SW480 (cell line): ENCODE measurements around the gene MAGI1.
A peak's percentile ranks its signal among the peaks of the same experiment; 100 is the strongest.
"Not testable (repeated sequence)": the region's sequence is repeated elsewhere in the genome, so short reads cannot be mapped to it uniquely, and the experiment has no call there.

Experiments used
- DNase-seq: peaks from one replicate; pipeline ENCODE4 v3.0.0-alpha.2; 2016; ENCODE audit warnings: low spot score

MAGI1 gene

DNA sequence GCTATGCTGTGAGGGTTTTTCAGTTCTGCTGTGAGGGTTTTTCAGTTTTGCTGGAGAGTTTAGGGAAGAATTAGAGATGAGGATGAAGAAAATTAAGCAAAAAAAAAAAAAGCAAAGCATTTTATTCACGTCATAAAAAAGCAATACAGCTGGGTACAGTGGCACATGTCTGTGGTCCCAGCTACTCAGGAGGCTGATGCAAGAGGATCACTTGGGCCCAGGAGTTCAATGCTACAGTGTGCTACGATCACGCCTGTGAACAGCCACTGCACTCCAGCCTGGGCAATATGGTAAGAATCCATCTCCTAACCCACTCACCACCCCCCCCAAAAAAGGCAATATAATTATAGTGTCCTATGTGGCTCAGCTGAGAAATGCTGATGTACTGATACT is 162.7 kb downstream of the MAGI1 start:
- no peak for DNase-seq

DNA sequence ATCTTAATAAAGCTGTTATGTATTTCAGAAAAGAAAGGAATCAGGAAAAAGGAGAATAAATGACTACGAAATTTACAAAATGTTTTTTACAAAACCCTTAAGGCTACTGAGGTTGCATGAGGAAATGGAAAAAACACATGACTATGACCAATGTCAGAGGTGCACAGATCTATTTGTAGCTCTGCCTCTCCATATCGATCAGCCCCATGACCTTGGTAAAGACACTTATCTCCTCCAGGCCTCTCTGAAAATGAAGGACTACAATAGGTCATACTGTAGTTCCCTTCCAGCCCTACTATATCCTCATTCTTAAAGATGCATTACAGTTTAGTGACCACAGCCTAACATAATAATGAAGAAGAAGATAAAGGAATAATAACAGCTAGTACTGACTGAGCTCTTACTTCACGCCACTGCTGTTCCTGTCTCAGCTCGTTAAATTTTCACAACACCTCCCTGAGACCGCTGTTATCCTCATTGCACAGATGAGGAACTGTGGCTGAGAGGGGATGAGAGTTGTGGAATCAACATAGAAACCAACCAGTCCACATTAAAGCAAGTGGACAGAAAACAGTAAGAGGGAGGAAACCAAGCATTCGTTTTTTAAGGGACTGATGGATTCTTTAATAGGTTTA is 163.2 kb downstream of the MAGI1 start:
- DNase-seq, result no peak

DNA sequence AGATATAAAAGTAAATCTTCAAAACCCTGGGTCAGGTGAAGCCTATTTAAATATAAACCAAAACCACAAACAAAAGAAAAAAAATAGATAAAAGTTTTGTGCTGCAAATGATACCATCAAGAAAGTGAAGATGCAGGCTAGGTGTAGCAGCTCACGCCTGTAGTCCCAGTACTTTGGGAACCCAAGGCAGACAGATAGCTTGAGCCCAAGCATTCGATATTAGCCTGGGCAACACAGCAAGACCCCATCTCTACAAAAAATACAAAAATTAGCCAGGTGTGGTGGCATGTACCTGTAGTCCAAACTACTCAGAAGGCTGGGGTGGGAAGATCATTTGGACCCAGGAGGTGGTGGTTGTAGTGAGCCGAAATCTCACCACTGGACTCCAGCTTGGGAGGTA is 164.8 kb downstream of the MAGI1 start:
- DNase-seq, result no peak

DNA sequence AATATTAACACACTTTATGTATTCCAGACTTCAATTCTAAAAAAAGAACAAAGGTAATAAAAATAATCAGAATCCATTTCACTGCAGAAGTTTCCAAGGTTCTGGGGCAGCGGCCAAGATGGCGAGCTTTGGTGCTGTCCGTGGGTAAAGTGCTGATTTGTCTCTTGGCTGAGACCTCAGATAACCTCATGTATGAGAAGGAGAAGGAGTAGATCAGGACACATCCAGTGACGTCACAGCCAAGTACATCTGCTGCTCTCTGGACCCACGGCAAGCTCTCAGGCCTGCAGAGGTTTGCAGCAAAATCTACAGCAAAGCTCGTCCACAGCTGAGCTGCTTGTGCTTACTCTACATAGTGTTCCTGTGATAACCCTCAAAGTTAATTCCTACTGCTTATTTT is 165.7 kb downstream of the MAGI1 start:
- DNase-seq, result no peak

DNA sequence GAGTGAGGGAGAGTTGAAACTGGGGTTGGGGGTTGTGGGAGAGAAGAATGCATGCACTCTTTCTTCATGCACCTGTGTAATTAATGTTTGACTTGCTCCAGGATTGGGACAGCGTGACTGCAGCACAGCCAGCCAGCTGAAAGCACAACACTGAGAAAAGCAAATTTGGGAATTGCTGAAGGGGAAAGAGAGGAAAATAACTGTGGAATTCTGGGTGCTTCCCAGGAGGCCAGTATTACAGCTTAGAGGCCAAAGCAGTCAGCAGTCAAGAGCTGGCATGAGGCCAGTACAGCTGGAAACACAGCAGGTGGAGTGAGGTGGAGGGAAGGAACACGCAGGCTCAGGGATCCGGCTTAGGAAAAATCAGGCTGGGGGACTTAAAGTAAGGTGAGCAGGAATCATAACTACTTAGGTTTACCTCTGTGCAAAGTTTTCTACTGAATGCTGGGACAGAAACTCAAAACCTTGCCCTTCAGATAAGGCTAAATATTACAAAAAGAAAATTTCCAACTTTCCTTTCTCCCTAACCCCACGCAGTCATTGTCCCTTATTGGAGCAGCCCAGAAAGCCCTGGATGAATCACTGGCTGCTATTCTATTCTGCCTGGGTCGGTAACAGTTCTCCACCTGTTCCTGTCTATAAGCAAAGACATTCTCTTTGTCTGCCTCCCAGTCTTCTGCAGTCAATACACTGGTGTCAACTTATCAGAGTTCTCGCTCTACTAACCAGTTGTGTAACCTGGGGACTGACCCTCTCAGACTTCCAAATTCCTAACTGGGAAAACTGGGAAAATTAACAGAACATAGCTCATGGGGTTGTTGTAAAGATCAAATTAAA is 167.2 kb downstream of the MAGI1 start:
- DNase-seq, result no peak

DNA sequence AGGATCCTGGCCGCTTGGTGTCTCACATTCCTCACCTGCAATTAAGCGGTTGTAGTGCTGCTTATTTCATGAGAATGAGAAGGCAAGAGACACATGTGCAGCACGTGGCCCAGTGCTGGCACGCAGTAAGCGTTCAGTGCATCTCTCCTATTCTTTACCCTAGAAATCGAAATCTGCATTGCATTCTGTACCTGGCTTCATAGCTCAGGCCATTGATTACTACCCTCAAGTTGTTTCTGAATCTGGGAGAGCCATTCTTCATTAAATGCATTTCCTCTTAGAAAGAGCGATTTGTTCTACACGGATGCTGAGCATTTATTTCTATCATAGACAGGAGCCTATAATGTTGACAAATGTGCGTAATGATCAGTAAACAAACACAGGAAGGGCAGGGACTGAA is 168.9 kb downstream of the MAGI1 start:
- no peak for DNase-seq

DNA sequence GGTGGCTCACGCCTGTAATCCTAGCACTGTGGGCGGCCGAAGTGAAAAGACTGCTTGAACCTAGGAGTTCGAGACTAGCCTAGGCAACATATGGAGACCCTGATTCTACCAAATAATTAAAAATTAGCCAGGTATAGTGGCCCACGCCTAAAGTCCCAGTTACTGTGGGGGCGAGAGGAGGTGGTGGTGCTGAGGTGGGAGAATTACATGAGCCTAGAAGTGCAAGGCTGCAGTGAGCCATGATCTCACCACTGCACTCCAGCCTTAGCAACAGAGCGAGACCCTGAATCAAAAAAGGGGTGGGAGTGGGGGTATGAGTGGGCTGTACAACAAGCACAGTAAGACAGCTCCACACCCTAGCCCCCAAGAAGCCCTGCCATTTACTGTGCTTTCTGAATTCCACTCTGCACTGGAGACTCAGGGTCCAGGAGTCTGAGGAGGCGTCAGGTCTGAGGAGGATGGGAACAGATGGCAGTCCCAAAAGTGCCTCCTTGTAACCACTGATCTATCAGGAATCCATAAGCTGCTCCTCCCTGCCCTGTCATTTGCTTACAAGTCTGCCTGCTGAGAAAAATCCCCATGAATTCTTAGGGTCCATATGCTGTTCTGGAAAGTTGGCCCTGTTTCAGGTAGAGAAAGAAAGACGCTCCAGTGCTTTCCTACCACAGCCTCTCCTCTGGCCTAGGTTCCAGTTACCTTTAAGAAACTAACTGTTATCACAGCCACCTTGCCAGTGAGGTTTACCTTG is 171.1 kb downstream of the MAGI1 start:
- no peak for DNase-seq

DNA sequence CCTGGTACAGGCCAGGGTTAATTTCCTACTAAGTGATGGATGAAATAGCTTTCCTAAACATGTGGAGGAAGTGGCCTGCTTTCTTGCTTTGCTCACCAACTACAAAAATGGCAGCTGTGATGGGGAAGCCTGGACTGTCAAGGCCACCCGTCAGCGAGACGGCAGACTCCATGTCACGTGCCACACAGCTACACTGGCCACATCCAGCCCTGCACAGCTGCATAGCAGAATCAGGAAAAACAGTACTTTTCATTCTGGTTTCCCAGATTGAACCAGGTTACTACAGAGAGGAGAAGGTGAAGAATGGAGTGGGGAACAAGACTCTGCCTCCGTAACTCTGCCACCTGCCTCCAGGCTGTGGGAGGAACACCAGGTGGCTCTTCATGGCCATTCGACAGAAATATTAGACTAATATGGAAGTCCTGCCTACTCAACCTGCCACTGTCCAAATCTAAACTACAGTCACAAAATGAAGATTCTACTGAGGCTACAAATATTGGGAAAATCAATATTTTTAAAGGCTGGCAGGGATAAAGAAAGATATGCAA is 174.3 kb downstream of the MAGI1 start:
- no peak for DNase-seq

DNA sequence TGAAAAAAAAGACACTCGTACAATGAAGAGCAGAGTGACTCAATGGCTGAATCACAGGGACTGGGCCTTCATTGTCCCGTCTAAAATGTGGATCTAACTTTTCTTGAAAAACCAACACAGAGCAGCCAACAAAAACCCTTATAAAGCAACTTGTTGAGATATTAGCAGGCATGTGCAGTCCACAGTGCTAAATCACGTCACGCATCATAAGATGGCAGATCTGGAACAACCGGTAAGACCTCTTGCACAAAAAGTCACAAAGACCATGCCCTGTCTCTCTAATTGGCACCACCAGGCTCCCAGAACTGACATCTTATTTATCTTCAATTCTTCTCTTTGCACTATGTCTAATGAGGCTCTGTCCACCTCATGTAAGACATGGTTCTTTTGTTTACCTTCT is 177.0 kb downstream of the MAGI1 start:
- no peak for DNase-seq

DNA sequence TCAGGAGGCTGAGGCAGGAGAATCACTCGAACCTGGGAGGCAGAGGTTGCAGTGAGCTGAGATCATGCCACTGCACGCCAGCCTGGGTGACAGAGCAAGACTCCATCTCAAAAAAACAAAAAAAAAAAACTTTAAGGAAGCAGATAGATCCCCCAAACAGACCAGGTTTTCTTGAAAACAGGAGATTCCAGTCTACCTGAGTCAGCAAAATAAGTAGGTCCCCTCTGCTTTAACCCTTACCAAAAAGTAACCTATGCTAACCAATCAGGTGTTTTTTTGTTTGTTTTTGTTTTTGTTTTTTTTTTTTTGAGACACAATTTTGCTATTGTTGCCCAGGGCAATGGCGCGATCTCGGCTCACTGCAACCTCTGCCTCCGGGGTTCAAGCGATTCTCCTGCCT is 179.1 kb downstream of the MAGI1 start:
- DNase-seq, result not testable (repeated sequence)

DNA sequence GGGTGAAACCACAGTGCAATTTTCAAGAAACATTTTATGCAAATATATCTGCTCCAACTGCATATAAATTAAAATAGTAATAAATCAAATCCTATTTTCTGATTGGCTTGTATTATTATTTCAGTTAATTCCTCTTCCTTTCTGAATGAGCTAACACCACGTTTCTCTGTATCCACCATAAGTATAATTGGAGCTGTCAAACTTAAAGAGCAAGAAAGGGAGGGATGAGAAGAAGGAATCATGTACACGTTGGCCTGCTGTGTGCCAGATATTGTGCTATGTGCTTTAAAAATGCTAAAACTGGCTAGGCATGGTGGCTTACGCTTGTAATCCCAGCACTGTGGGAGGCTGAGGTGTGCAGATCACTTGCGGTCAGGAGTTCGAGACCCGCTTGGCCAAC is 180.0 kb downstream of the MAGI1 start:
- no peak for DNase-seq

DNA sequence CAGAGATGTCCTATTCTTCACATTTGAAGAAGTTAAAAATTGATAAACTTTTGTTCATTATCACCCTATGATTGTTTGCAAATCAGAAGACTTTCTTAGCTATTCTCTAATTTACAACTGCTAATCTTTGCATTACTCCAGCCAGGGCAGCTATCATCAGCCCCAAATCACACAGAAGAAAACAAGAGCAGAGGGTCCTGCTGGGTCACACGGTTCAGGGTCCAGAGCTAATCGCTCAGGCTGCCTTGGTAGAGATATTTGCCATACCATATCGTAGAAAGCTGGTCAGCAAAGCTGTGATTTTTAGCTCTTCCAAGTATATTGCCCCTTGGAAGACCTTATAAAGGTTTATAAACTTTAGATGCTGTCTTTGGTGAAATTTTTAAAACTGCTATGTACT is 181.4 kb downstream of the MAGI1 start:
- no peak for DNase-seq

DNA sequence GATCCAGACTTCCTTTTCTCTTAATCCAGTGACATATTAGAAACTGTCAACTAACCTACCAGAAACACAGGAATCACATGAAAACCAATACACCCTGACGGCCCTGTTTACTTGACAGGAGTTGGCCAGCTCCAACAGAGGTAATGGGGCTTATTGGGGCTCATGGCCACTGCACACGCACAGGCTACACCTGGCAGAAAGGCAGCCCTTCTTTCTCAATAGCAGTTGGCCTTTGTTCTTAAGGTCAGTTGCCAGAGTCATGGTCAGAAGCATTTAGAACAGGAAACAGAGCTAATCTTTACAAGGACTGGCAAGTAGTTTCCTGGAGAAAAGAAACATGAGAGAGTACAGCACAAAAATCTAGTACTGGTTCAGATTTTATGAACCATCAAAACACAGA is 181.8 kb downstream of the MAGI1 start:
- DNase-seq, result no peak

DNA sequence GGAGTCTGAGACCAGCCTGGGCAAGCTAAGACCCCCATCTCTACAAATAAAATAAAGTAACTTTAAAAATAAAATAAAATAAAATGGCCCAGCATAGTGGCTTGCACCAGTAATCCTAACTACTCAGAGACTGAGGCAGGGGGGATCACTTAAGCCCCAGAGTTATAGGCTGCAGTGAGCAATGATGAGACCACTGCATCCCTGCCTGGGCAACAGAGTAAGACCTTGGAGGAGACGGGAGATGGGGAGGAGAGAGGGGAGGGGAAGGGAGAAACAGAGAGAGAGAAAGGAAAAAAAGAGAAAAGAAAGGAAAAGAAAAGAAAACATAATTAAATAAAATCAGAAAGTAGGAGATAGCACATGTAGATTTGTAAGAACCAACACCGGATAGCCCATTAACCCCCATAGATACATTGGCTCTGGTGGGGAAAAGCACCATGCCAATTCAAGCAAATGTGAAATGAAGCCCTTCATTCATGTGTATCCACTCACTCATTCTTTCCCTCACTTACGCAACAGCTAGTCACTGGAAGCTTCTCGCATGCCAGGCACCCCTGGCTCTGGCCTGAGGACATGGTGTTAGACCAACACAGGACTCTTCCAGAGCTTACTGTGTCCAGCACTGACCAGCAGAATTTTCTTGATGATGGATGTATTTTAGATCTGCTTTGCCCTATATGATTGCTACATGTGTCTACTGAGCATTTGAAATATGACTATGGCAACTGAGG is 183.2 kb downstream of the MAGI1 start:
- DNase-seq, result no peak

DNA sequence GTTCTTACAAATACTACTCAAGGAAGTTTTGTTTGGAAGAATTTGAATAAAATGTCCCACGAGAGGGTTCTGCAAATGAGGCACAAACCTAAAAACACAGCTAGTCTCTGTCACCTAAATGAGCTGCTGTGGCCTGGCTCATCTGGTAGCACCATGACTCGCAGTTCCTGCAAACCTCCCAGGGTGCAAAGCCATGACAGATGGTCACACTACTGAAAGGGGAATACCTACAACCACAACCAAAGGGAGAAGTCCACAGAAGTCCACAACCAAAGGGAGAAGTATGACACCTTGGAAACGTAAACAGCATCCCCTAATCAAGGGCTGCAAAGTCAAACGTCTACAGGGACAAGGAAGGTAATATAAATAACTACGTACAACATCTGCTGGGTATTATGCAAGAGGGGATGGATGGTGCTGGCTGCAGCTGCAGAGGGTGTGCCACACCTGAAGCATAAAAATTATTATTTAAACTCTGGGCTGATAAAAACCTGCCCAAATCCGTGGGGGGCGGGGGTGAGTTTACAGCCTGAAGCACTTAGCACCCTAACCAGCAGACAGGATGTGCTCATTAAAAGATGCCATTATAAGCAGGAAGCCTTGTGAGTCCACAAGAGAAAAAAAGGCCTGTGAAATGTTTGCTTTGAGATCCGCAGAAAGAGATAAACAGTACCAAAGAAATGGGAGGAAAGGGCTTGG is 184.0 kb downstream of the MAGI1 start:
- peak; percentile 60 for DNase-seq

DNA sequence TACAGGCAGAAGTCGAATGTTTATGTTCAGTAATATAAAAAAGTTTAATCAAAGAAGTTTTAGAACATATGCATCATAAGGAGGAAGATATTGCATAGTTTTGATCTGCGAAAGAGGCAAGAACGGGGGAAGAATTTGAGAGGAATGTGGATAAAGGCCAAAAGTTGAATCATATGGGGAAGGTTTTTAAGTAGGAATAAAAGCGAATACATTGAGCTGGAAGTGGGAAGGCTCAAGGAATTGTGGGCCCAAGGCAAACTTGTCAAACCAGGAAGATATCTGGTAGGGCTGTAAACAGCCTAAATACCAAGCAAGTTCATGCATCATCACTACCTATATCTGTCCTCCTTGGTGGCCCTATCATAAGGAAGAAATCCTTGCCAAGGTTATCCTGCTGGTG is 186.9 kb downstream of the MAGI1 start:
- DNase-seq, result no peak

DNA sequence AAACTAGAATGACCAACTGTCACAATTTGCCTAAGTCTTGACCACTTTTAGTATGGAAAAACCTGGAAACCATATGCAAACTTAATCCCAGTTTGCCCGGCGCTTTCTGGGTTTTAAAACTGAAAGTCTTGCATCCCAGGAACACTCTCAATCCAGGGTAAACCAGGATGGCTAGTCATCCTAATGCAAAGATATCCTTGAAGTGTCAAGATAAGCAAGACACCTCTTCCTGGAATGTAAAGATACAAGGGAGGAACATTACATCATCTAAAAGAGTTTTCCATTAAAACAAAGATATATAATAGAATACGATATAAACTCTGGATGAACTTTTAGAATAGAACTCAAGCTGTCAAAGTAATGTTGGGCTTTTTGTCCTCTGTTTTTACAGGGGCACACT is 188.5 kb downstream of the MAGI1 start:
- DNase-seq, result no peak

DNA sequence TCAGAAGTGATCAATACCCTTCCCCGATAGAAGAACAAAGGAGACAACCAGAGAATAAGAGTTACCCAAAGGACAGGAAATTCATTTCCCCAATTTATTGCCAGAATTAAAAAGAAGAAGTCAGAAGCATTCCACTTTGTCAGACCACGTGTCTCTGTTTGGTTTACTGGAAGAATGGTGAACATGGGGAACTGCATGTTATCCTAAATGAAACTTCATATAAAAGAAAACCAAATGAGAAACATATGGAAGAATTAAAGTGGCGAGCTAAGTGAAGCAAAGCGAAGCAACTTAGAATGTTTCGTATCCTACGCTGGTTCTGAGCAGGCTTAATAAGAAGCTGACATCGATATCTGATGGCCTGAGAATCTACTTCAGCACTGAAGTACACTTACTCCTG is 190.7 kb downstream of the MAGI1 start:
- no peak for DNase-seq

DNA sequence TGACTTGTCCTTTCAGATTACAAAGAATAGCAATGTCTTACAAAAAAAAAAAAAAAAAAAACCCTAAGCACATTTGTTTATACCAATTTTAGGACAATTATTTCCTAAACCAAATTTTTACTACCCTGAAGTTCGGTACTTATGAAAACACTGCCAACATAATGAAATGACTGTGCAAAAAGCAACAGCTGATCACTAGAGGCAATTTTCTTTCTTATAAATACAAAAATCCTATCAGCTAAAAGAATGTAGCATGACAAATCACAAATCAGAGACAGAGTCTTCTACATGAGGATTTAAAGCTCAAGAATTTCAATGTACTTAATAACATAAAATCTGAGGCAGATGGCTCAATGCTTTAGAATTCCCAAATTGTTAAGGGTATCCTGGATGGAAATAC is 191.8 kb downstream of the MAGI1 start:
- DNase-seq, result no peak

DNA sequence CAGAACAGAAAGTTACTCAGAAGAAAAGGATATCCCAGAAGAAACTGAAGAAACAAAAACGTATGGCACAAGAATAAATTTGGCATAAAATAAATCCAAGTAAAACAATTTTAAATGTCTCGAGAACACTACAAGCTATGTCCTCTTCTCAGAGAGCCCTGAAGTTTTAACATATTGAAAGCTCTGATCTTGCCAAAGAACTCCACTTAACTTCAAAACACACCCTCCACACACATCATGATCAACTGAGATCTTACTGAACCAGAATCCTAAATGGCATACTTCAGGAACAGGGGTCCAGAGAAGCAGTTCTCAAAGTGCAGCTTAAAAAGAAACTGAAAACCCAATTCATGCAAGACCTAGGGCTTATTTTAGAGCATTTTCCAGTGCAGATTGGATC is 194.3 kb downstream of the MAGI1 start:
- no peak for DNase-seq

DNA sequence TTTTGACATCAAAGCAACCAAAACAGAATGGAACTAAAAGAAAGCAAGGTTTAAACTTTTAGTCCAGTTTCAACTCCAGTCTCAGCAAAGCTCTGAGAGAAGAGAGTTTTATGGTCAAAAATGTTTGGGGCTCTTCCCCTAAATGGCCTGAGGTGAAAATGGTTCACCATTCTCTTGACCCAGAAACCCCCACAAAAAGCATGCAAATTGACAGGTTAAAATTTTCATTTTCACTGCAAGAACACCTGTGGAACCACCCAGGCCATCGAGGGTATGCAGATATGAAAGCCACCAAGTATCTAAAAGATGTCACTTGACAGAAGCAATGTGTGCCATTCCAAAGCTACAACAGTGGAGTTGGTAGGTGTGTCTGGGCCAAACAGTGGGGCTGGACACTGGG is 195.0 kb downstream of the MAGI1 start:
- DNase-seq, result no peak

DNA sequence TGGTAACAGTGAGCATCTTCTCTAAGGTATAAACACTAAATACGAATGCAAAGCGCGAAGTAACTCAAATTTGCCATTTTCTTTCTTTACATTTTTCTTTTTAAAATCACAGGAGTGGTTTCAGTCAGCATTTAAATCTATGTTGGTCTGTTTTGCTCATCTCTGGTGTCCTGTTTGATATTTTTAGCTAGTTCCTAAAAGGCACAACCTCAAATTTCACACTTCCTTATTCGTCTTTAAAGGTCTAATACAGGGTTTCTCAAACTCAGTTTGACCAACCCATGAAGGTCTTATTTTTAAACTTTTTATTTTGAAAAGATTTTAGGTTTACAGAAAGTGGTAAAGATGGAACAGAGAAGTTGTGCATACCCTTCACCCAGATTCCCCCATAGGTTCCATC is 201.1 kb downstream of the MAGI1 start:
- DNase-seq, result no peak
